H4 (cell line): Measurements from ENCODE around the gene PRRG1. TPM values are rescaled to one million over a fixed set of nuclear protein-coding genes. Genes with fewer than 3 reads are reported as not detected.
"Not testable (repeated sequence)": the region's sequence is repeated elsewhere in the genome, so short reads cannot be mapped to it uniquely, and the experiment has no call there.

Experiments
- DNase-seq: peaks from one replicate; pipeline ENCODE4 v3.0.0-alpha.2; 2015; ENCODE audit warnings: low spot score
- total RNA-seq: library from RNA; depleted of rRNA; stranded (reverse); fragments of >200 nt; shearing (Covaris generic); gene quantifications from 2 replicates; pipeline ENCODE4 v1.2.3, GENCODE V29; 2014; rRNA removed

The PRRG1 gene
- total RNA-seq, 1 experiment from 2014 or later, result 24.0 TPM

DNA sequence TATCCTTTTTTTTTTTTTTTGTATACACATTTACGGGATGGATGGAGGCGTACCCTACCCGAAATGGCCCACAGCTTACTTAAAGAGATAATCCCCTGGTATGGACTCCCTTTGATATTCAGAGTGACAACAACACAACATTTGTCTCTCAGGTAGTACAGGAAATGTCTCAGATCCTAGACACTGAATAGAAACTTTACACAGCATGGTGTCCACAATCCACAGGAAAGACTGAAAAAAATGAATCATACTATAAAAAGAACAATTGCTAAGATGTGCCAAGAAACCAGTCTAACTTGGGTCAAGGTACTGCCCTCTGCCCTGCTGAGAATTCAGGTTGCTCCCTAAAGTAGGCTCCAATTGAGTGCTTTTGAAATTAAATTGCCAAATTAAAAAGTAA lies 121.5 kb downstream of the PRRG1 start:
- no peak for DNase-seq

DNA sequence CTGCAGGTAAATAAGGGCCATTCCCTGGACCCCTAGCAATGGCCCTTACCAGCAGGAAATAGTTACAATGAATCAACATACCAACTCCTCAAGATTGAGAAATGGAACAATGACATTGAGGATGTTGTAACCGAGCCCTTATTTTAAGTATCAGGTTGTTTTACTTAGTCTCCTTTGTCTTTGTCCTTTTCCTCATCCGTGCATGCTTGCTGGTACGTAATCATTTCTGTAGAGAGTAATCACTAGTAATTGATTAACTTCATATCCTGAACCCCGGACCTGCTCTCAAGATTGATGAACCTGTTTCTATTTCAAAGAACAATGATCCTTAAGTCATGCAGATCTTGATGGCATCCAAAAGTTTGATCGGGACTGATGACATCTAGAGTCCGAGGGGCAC lies 123.7 kb downstream of the PRRG1 start:
- no peak for DNase-seq

DNA sequence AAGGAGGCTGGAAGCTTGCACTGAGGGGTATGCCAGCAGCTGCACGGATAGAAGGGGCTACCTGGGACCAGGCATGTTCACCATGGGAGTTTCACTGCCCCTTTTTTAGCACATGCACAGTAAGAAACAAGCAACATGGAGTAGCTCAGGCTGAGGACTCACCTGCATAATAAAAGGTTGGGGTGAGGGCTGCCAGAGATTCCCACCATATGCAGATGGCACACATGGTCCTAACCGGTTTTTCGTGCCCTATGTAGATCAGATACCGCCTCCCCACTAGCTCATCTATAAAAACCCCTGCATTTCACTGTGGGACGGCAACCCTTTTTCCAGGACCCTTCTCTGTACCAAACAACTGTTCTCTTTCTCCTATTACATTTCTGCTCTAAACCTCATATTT lies 125.3 kb downstream of the PRRG1 start:
- DNase-seq, result no peak

DNA sequence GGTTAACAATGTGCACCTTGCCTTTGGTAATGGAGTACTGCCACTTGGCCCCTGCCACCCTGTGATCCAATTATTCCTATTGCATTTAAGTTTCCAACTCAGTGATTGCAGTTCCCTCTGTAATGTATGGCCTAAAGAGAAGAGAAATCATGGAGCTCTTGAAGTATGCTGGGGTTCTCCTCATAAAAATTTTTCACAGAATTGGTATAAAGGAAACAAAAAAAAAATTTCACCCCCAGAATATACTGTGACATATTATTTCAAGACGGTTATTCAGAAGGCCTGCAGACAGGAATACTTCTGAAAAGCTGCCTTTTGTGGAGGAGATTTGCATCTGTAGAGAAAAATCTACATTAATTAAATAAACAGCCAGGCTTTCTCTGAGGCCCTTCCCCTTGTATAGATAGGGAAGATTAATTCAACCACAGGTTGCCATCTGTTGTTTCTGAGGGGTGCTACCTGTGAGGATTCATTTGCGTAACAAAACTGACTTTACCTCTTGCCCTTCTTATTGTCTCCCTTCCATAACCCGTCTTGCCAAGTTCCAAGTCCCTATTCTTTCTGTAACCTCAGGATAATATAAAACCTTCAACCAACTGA lies 127.5 kb downstream of the PRRG1 start:
- DNase-seq, result no peak

DNA sequence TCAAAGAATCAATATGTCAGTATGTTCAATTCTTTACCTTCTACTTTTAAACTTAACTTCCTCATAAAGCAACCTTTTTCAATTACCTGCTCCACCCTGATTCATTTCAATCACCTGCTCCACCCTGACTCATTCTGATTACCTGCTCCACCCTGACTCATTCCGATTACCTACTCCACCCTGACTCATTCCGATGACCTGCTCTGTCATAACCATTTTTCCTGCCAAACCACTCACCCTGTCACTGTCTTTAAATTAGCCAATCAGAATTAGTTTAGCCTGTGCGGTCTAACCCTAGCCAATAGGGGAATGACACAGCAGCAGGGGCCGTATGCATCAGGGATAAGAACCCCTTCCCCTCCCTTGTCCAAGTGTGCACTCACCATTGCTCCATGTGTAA lies 135.2 kb downstream of the PRRG1 start:
- not testable (repeated sequence) for DNase-seq

DNA sequence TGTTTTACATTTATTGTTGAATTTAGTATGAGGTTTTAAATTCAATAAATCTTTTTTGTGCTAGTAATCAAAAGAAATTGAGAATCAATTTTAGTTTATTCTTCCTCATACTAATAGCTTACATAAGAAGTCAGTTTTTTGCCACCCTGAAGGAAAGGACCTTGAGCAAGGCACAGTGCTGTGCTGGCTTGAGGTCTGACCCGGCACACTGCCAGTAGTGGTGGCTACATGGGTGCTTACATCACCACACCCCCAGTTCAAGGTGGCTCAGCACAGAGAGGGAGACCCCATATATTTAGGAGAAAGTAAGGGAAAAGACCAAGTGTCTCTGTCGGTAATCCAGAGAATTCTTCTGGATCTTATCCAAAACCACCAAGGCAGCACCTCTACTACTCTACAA lies 136.3 kb downstream of the PRRG1 start:
- DNase-seq, result no peak

DNA sequence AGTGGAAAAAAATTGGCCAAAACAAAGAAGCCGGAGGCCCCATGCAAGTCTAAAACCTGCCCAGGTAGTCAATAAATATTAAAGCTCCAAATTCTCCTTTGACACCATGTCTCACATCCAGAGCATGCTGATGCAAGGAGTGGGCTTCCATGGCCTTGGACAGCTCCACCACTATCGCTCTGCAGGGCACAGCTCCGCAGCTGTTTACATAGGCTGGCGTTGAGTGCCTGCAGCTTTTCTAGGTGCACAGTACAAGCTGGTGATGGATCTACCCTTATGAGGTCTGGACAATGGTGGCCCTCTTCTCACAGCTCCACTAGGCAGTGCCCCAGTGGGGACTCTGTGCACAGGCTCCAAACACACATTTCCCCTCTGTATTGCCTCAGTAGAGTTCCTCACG lies 138.1 kb downstream of the PRRG1 start:
- no peak for DNase-seq

DNA sequence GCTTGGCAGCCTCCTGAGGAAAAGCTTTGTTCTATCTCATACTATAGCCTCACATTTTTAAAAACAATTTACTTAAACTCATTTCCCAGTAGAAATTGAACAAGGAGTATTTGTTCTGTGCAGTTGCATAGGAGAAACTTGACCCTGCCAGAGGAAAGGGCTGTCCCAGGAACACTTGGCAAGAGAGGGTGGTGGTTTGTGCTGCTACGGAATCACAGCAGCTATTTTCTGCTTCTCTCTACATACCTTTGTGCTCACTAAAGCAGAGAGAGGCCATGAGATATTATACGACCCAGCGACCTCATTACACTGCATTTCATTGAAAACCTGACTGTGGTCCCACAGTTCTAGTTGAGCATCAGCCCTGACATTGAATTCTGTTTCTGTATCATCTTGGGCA lies 139.2 kb downstream of the PRRG1 start:
- no peak for DNase-seq

DNA sequence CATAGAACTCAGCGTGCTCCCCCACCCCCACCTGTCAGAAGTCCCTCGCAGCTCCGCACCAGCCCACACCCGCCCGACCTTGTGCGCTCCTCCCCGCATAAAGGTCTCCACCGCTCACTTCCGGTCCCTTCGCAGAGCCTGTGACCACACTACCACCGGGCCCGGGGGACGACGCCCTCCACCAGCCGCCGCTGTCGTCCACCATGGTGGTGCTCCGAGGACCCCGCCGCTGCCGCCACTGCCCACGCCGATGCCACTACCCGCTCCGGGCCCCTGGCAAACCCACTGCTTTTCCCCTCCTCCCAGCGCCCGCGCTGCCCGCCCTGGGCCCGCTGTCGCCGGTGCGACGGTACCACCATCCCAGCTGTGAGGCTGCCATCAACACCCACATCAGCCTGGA lies 142.5 kb downstream of the PRRG1 start:
- DNase-seq, result no peak

DNA sequence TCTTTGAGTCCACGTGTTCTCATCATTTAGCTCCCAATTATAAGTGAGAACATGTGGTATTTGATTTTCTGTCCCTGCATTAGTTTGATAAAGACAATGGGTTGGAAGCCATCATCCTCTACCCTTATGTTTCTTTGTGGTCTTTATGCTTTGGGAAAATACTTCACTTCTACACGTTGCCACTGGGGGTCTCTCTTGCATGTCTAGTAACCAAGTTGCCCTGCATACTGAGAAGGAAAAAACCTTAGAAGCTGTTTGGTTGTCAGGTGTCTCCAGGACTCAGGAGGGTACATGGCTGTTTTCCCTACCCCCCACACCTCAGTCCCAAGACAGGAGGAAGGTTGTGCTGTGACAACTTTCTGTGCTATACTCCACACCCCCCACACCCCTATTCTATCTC lies 146.6 kb downstream of the PRRG1 start:
- peak; percentile 4 for DNase-seq

DNA sequence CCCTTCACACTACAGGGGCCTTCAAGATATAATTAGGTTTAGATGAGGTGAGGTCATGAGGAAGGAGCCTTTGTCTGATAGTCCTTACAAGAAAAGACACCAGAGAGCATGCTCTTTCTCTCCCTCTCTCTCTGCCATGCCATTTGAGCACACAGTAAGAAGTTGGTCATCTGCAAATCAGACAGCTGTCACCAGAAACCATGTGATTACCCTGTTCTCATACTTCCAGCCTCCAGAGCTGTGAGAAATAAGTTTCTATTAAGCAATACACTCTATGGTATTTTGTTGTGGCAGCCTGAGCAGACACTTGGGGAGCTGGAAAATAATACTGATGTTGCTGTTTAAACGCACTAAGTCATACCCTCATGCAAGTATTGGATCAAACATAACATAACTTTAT lies 148.0 kb downstream of the PRRG1 start:
- DNase-seq, result not testable (repeated sequence)

DNA sequence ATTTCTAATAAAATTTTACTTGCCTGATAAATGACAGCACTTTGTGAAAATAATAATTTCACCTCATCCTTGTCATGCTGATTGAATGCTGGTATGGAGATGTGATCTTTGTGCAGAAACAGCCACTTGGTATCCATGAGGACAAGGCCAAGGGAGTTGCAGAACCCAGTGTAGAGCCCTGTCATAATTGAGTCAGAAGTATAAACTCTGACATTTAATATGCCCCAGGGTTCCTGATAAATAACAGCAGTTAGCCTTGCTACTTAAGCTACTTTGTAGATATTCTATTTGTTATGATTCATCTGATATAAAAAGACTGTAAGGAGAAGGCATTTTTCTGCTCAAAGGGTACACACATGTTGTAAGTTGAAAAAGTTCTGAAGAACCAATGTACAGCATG lies 149.2 kb downstream of the PRRG1 start:
- not testable (repeated sequence) for DNase-seq

DNA sequence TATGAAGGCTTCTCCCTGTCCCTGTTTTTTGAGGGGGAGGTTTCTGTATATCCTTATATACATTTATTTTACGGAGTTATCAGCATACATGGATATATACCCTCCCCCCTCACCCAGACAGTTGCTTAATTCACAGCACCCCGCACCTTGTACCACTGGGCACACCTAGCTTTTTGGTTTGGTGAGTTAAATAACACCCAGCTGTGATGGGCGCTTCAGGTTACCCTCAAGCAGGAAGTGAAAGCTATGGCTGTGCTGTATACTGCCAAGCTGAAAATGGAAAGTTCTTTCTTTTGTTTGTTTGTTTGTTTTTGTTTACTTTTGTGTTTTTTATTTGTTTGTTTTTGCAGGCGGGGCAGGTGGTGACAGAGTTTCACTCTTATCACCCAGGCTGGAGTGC lies 150.5 kb downstream of the PRRG1 start:
- DNase-seq, result not testable (repeated sequence)

DNA sequence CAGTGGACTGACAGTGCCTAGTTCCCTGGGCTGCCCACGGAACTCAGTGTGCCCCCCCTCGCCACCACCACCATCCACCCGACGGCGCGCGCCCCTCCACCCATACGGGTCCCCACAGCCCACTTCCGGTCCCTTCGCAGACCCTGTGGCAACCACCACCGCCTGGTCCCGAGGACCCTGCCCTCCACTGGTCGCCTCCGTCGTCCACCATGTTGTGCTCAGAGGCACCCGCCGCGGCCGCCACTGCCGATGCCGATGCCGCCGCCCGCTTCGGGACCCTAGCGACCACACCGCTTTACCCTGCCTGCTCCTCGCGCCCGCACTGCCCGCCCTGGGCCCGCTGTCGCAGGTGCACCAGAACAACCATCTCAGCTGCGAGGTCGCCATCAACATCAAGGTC lies 155.8 kb downstream of the PRRG1 start:
- DNase-seq, result no peak

Other genes starting within 250 kb of the PRRG1 start
- 0.25 and 1.0 TPM in 2 replicates for gene LANCL3, start 222.3 kb downstream of the PRRG1 start, total RNA-seq